ENCODE measurements around the gene AP2B1. TPM values are rescaled to one million over a fixed set of nuclear protein-coding genes. Genes with fewer than 3 reads are reported as not detected.

Gene AP2B1
- total RNA-seq, 2 donors from 2014 or later: 255 to 258 TPM

- WGBS, 2 experiments (ENCODE audit: insufficient coverage in 1 of 2, insufficient read length in 1 of 2): 89% methylated on average over 4 of the region's 4 CpGs; no CpG with 5 or more reads in 1 of the 2 experiments
- no peak overlapping the region for H3K4me3 ChIP-seq (ENCODE audit: low read length)
- Mint-ChIP-seq H3K27me3 (ENCODE audit: insufficient read depth) (peaks cover 47% of the 10 kb centered on the region), H3K4me1 (peaks cover 4% of the 10 kb centered on the region), H3K4me3 (no peak overlapping the region), H3K27ac (no peak overlapping the region), H3K9me3 (no peaks in the 10 kb centered on the region), H3K36me3 (ENCODE audit: low read depth) (no peaks in the 10 kb centered on the region)
- no peak for TF ChIP-seq CTCF (conservative IDR thresholded peaks at IDR 0.05)
- no peak overlapping the region for H3K9ac ChIP-seq (ENCODE audit: extremely low read depth, low read length, poor library complexity, severe bottlenecking)
- no peaks in the 10 kb centered on the region for H3K4me1 ChIP-seq (ENCODE audit: control insufficient read depth, insufficient read depth, low read length)
- no peak overlapping the region for H3K27ac ChIP-seq (ENCODE audit: low read depth, low read length)
- H3K36me3 ChIP-seq (ENCODE audit: control insufficient read depth, insufficient read depth, low read length): no peaks in the 10 kb centered on the region
- H3K27me3 ChIP-seq (ENCODE audit: control insufficient read depth, insufficient read depth, low read length, poor library complexity, severe bottlenecking): peaks cover 28% of the 10 kb centered on the region
- H3K9me3 ChIP-seq (ENCODE audit: control insufficient read depth, low read length): no peaks in the 10 kb centered on the region
- DNase-seq: no peak
Observed at GRCh38 chr17:35748341-35748841, 161.3 kb downstream of the AP2B1 start.

- WGBS, 2 experiments (ENCODE audit: insufficient coverage in 1 of 2, insufficient read length in 1 of 2): 96 to 100% methylated on average over 2 to 6 of the region's 6 CpGs
- no peak for TF ChIP-seq CTCF (conservative IDR thresholded peaks at IDR 0.05)
- Histone ChIP-seq H3K36me3 (ENCODE audit: control insufficient read depth, insufficient read depth, low read length) (no peaks in the 10 kb centered on the region), H3K9me3 (ENCODE audit: control insufficient read depth, low read length) (no peaks in the 10 kb centered on the region), H3K4me1 (ENCODE audit: control insufficient read depth, insufficient read depth, low read length) (no peaks in the 10 kb centered on the region), H3K27ac (ENCODE audit: low read depth, low read length) (no peak overlapping the region), H3K9ac (ENCODE audit: extremely low read depth, low read length, poor library complexity, severe bottlenecking) (no peak overlapping the region), H3K27me3 (ENCODE audit: control insufficient read depth, insufficient read depth, low read length, poor library complexity, severe bottlenecking) (peaks cover 24% of the 10 kb centered on the region), H3K4me3 (ENCODE audit: low read length) (no peak overlapping the region)
- no peaks in the 10 kb centered on the region for H3K9me3 Mint-ChIP-seq
- H3K4me1 Mint-ChIP-seq: peaks cover 4% of the 10 kb centered on the region
- no peaks in the 10 kb centered on the region for H3K36me3 Mint-ChIP-seq (ENCODE audit: low read depth)
- H3K27ac Mint-ChIP-seq: no peak overlapping the region
- no peak for DNase-seq
- no peak overlapping the region for H3K4me3 Mint-ChIP-seq
- peaks cover 43% of the 10 kb centered on the region for H3K27me3 Mint-ChIP-seq (ENCODE audit: insufficient read depth)
Observed at GRCh38 chr17:35748979-35749378, 161.9 kb downstream of the AP2B1 start.

GRCh38 chr17:35749560-35750412 is 162.7 kb downstream of the AP2B1 start:
- no peaks in the 10 kb centered on the region for H3K36me3 ChIP-seq (ENCODE audit: control insufficient read depth, insufficient read depth, low read length)
- Mint-ChIP-seq H3K27me3 (ENCODE audit: insufficient read depth) (peaks cover 38% of the 10 kb centered on the region), H3K36me3 (ENCODE audit: low read depth) (no peaks in the 10 kb centered on the region), H3K4me3 (peak overlapping the region; percentile 43), H3K27ac (no peak overlapping the region), H3K4me1 (peaks cover 4% of the 10 kb centered on the region), H3K9me3 (no peaks in the 10 kb centered on the region)
- H3K4me3 ChIP-seq (ENCODE audit: low read length): no peak overlapping the region
- H3K27ac ChIP-seq (ENCODE audit: low read depth, low read length): no peak overlapping the region
- no peak overlapping the region for H3K9ac ChIP-seq (ENCODE audit: extremely low read depth, low read length, poor library complexity, severe bottlenecking)
- WGBS, 2 experiments (ENCODE audit: insufficient coverage in 1 of 2, insufficient read length in 1 of 2): 39 to 61% methylated on average over 14 to 35 of the region's 35 CpGs
- H3K27me3 ChIP-seq (ENCODE audit: control insufficient read depth, insufficient read depth, low read length, poor library complexity, severe bottlenecking): peaks cover 24% of the 10 kb centered on the region
- no peaks in the 10 kb centered on the region for H3K9me3 ChIP-seq (ENCODE audit: control insufficient read depth, low read length)
- DNase-seq: peak; percentile 82
- no peaks in the 10 kb centered on the region for H3K4me1 ChIP-seq (ENCODE audit: control insufficient read depth, insufficient read depth, low read length)
- no peak for TF ChIP-seq CTCF (conservative IDR thresholded peaks at IDR 0.05)
